SK-MEL-5 (cell line): ENCODE data around the gene DNAJC1. TPM values are rescaled to one million over a fixed set of nuclear protein-coding genes. Genes with fewer than 3 reads are reported as not detected.

ENCODE experiments used
- small RNA-seq, 2 experiments: library from RNA; depleted of rRNA; stranded (forward); fragments of <200 nt; gene quantifications; one replicate each; pipeline ENCODE3, GENCODE V24; 2014
- total RNA-seq: library from RNA; depleted of rRNA; stranded (reverse); fragments of >200 nt; shearing (Covaris generic); gene quantifications from 2 replicates; pipeline ENCODE4 v1.2.3, GENCODE V29; 2014; rRNA removed

The DNAJC1 gene
- total RNA-seq, 1 experiment from 2014 or later, result 26.6 TPM

Small RNAs within 50 kb of the gene (small RNA-seq; reads per million reads assigned to genes)
- gene RN7SKP219 (0 reads per million in 2 experiments), gene RN7SKP37 (0 to 0.76 reads per million in 2 experiments)

Other genes with a start within 250 kb of the DNAJC1 start
- 0.13 and 0.26 TPM in 2 replicates for gene EBLN1, start 214.3 kb upstream of the DNAJC1 start, total RNA-seq